HepG2 (cell line): Measurements from ENCODE around the gene NFATC2. TPM values are rescaled to one million over a fixed set of nuclear protein-coding genes. Genes with fewer than 3 reads are reported as not detected.

Experiments used
- CCDC6 ChIP-seq: sonication (generic); formaldehyde crosslinking; IDR thresholded peaks from 2 replicates; pipeline ENCODE4 v1.8.1; 2022; ENCODE audit warnings: mild to moderate bottlenecking, missing genetic modification reagents, moderate library complexity
- FOSL1 ChIP-seq: sonication (generic); formaldehyde crosslinking; IDR thresholded peaks from 2 replicates; pipeline ENCODE4 v1.9.0; 2021; ENCODE audit warnings: missing genetic modification reagents, borderline replicate concordance
- GLMP ChIP-seq: sonication (generic); formaldehyde crosslinking; IDR thresholded peaks from 2 replicates; pipeline ENCODE4 v1.9.0; 2021; ENCODE audit warnings: missing genetic modification reagents, mild to moderate bottlenecking, borderline replicate concordance
- HNRNPL ChIP-seq: fragments of 200-400 bp; formaldehyde crosslinking; IDR thresholded peaks from 2 replicates; pipeline ENCODE4 v1.6.1; 2017; ENCODE audit warnings: mild to moderate bottlenecking, low read depth, low read length
- KDM3A ChIP-seq: IDR thresholded peaks from 2 replicates; pipeline ENCODE4 v1.6.1; 2018; ENCODE audit warnings: low read depth, missing compliant biosample characterization
- KLF15 ChIP-seq: sonication (generic); formaldehyde crosslinking; IDR thresholded peaks from 2 replicates; pipeline ENCODE4 v1.8.1; 2023; ENCODE audit warnings: borderline replicate concordance, mild to moderate bottlenecking, inconsistent platforms, missing genetic modification reagents, mixed read lengths
- MTF1 ChIP-seq: sonication (generic); formaldehyde crosslinking; IDR thresholded peaks from 2 replicates; pipeline ENCODE4 v1.5.0; 2020; ENCODE audit warnings: missing genetic modification reagents
- PHF21A ChIP-seq: sonication (generic); formaldehyde crosslinking; IDR thresholded peaks from 2 replicates; pipeline ENCODE4 v1.5.0; 2020; ENCODE audit warnings: mild to moderate bottlenecking, missing genetic modification reagents
- PREB ChIP-seq: sonication (generic); formaldehyde crosslinking; IDR thresholded peaks from 2 replicates; pipeline ENCODE4 v1.4.0; 2020; ENCODE audit warnings: missing genetic modification reagents
- RBFOX2 ChIP-seq: fragments of 200-400 bp; formaldehyde crosslinking; IDR thresholded peaks from 2 replicates; pipeline ENCODE4 v1.6.1; 2017; ENCODE audit warnings: low read depth, mild to moderate bottlenecking, low read length
- TRIM22 ChIP-seq: fragments of 450-650 bp; IDR thresholded peaks from 2 replicates; pipeline ENCODE4 v1.6.1; 2017
- ZNF276 ChIP-seq: sonication (generic); formaldehyde crosslinking; IDR thresholded peaks from 2 replicates; pipeline ENCODE4 v1.4.0; 2020; ENCODE audit warnings: mild to moderate bottlenecking, low read depth, missing genetic modification reagents
- ZNF317 ChIP-seq: sonication (generic); formaldehyde crosslinking; IDR thresholded peaks from 2 replicates; pipeline ENCODE4 v1.5.0; 2020; ENCODE audit warnings: mild to moderate bottlenecking, missing genetic modification reagents
- ZNF414 ChIP-seq: sonication (generic); formaldehyde crosslinking; IDR thresholded peaks from 2 replicates; pipeline ENCODE4 v1.5.0; 2020; ENCODE audit warnings: missing genetic modification reagents
- ZNF512B ChIP-seq: sonication (generic); formaldehyde crosslinking; IDR thresholded peaks from 2 replicates; pipeline ENCODE4 v1.5.1; 2020; ENCODE audit warnings: missing genetic modification reagents, mild to moderate bottlenecking, borderline replicate concordance
- ZNF691 ChIP-seq: sonication (generic); formaldehyde crosslinking; IDR thresholded peaks from 2 replicates; pipeline ENCODE4 v1.4.0; 2020; ENCODE audit warnings: missing genetic modification reagents, low read depth, mild to moderate bottlenecking, borderline replicate concordance
- ZNF749 ChIP-seq: sonication (generic); formaldehyde crosslinking; IDR thresholded peaks from 2 replicates; pipeline ENCODE4 v1.8.0; 2022; ENCODE audit warnings: mild to moderate bottlenecking, missing genetic modification reagents, moderate library complexity, borderline replicate concordance
- ZNF850 ChIP-seq: sonication (generic); formaldehyde crosslinking; conservative IDR thresholded peaks from 2 replicates; pipeline ENCODE4 v1.9.0; 2021; ENCODE audit warnings: mild to moderate bottlenecking, missing genetic modification reagents
- polyA plus RNA-seq, 8 experiments: library from polyadenylated mRNA; depleted of rRNA in 3 of 8; stranded (reverse) in 7 of 8; unstranded in 1 of 8; fragments of >200 nt; fragmentation: Illumina TruSeq in 4 of 8; extraction: Trizol in 4 of 8; gene quantifications; 2 replicates each; pipeline versions ENCODE4 v1.2.1 to v1.2.3, GENCODE V29; 2011 to 2016; ENCODE audit warnings: low read depth in 4 of 8, missing spikeins in 1 of 8, mixed read lengths in 1 of 8; ENCODE audit not compliant: insufficient read depth in 1 of 8
- total RNA-seq, 5 experiments: library from RNA; depleted of rRNA; stranded (reverse); fragments of >200 nt; fragmentation: Illumina TruSeq; extraction: Trizol; gene quantifications; 2 replicates each; pipeline ENCODE4 v1.2.3, GENCODE V29; 2016; ENCODE audit warnings: low read depth in 1 of 5

The NFATC2 gene
- total and polyA plus RNA-seq, 2 of the 13 experiments (the other 11 are each of a cell fraction or from before 2014, with no cell fraction given): 1.9 to 3.3 TPM

- TF ChIP-seq ZNF414 (CRISPR knock-in tag) (no peak), ZNF691 (CRISPR knock-in tag) (peak; percentile 80), RBFOX2 (0 out of 2 replicates have a peak, but pooled peaks have one; percentile 27), TRIM22 (no peak), KDM3A (CRISPR knock-in tag) (no peak), CCDC6 (no peak), ZNF276 (CRISPR knock-in tag) (no peak), HNRNPL (0 out of 2 replicates have a peak, but pooled peaks have one; percentile 47), MTF1 (CRISPR knock-in tag) (no peak), GLMP (CRISPR knock-in tag) (no peak), FOSL1 (no peak), ZNF512B (CRISPR knock-in tag) (peak; percentile 73; the same call in 1 of the 2 replicates), PREB (CRISPR knock-in tag) (no peak), ZNF749 (CRISPR knock-in tag) (no peak), ZNF317 (CRISPR knock-in tag) (no peak), PHF21A (no peak), ZNF850 (CRISPR knock-in tag) (no peak), KLF15 (CRISPR knock-in tag) (no peak)
These were observed 20.0 kb upstream of the NFATC2 start (continued) for GRCh38 chr20:51562332-51563173.
